Activated CD8-positive, alpha-beta memory T cell treated with anti-CD3 and anti-CD28 coated beads for 24 hours (primary cell): ENCODE data around the gene PRKAR2B.

Experiments used
- DNase-seq: peaks from one replicate; pipeline ENCODE4 v3.0.0-alpha.2; 2020

The PRKAR2B gene

DNA sequence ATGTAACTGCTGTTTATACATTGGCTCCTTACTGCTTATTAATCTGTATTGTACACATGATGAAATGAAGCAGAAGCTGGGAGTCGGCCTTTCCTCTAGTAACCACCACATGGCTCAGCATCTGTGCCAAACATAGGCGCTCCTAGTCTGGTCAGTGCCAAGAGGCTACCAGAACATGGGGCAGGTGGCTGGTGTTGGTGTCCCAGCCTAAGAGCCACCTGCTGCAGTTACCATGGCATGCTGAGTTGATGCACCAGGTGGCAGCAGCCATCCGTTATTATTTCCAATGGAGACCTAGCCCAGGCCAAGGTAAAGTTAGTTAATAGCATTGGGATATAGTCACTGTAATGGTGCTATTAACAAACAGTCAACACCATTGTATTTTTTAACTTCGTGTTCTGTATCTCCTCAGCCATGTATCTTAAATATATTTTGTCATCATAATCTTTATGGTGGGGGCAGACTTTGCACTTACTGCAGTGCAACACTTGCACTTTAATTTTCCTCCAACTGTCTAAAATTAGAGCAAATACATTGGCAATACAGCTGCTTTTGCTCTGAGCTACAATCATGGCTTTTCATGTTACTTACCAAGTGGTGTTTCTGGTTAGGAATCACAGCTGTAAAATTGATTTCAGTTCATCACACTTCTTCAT lies 157.4 kb downstream of the PRKAR2B start:
- DNase-seq: no peak

DNA sequence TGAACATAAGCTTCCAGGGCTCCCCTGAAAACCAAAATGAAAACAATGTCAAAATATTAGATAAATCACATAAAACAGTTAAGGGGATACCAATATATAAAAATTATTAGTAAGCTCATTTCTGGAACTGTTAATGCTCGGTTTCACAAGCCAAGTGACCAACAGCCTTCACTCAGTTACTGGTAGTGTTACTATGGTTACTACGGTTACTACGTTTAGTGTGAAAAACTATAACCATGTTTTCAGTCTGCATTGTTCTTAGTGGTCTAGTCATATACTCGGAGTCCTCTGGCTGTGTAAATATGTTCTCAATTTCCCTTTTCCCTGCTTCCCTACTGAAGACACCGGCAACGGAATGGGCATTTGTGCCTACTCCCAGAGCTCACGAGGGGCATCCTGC lies 159.1 kb downstream of the PRKAR2B start:
- no peak for DNase-seq

- DNase-seq: no peak
These were observed 161.6 kb downstream of the PRKAR2B start for GRCh38 chr7:107206136-107206535.

GRCh38 chr7:107206706-107207105 lies 162.2 kb downstream of the PRKAR2B start:
- DNase-seq: no peak

GRCh38 chr7:107207459-107207858 lies 163.0 kb downstream of the PRKAR2B start:
- no peak for DNase-seq

DNA sequence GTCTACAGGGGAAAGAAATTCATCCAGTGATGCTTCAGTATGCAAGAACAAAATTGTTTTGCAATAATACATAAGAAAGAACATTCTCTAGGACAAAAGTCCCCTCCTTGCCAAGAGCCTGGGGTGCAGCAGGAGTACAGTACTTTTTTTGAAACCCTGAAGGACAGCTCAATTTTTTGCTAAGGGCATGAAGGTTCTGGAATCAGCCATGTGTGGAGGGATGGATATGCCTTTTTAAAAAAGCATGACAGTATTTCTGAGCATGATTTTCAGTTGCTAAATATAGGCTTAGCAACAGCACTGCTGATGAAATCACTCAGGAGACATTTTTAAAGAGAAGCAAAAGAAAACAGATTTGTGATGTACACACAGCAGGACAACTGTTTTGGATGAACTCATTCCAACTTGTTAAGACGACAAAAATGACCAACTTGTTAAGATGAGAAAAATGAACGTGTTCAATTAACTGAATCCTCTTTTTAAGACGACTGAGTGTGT lies 163.6 kb downstream of the PRKAR2B start:
- DNase-seq: no peak

DNA sequence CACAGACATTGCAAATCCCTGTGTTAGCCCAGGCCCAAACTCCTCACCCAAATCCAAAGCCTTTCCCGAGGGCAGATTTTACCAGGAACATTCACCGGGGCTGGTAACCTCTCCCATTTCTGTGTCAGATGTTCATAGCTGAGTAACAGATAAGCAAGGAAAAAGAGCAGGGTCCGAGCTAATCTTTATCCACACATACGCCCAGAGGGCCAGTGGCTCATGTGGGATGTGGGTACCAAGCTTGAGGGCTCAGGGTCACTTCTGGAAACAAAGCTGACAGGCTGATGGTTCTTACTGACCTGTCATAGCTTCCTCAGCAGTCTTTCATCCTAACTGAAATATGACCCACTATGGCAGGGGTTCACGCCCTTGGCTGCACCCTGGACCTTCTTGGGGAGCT lies 164.1 kb downstream of the PRKAR2B start:
- DNase-seq: no peak

DNA sequence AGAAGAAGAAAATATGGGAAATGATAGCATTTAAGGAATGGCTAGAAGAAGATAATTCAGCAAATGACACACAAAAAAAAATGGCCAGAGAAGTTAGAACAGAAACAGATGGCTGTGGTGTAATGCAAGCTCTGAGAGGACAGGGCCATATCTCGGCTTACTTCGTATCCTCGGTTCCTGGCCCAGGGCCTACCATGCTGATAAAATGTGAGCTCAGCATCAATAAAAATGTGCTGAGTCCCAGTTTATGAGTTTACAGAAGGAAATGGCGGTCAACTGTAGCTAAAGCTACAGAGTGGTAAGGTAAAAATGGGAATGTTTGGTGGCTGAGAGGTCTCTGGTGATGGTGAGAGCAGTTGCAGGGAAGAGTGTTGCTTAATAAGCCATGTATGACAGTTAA lies 165.1 kb downstream of the PRKAR2B start:
- DNase-seq: no peak

GRCh38 chr7:107210400-107210799 lies 165.9 kb downstream of the PRKAR2B start:
- no peak for DNase-seq
